GM19240 (cell line): Measurements from ENCODE around the gene UBP1.
"Not testable (repeated sequence)": the region's sequence is repeated elsewhere in the genome, so short reads cannot be mapped to it uniquely, and the experiment has no call there.

Experiments used
- DNase-seq: peaks from one replicate; pipeline ENCODE4 v3.0.0; 2011; ENCODE audit warnings: low spot score; ENCODE audit not compliant: insufficient read length

The UBP1 gene, protein sequence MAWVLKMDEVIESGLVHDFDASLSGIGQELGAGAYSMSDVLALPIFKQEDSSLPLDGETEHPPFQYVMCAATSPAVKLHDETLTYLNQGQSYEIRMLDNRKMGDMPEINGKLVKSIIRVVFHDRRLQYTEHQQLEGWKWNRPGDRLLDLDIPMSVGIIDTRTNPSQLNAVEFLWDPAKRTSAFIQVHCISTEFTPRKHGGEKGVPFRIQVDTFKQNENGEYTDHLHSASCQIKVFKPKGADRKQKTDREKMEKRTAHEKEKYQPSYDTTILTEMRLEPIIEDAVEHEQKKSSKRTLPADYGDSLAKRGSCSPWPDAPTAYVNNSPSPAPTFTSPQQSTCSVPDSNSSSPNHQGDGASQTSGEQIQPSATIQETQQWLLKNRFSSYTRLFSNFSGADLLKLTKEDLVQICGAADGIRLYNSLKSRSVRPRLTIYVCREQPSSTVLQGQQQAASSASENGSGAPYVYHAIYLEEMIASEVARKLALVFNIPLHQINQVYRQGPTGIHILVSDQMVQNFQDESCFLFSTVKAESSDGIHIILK

GRCh38 chr3:33440328-33441224, at the start of gene UBP1:
Gene UBP1 (minus strand): TSS chr3:33440405. CDS start chr3:33439848, 557 bp downstream.
- DNase-seq = peak; percentile 84

DNA sequence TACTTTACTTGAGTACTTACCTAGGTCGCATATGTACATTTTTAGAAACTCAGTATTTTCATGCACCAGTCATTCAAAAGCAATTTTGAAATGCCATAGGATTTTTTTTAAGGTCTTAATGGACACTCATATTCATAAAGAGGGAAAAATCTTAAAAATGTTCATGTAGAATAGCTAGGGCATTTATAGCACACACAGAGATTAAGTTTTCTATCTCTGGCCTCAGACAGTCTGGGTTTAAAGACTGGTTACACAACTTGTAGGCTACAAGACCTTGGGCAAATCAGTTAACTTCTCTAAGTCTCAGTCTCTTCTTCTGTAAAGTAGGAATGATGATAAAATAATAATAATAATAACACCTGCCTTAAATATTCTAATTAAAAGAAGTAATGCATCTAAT, 48.5 kb upstream of the UBP1 start:
- DNase-seq = no peak

- no peak for DNase-seq
Observed at GRCh38 chr3:33488246-33488645, 48.0 kb upstream of the UBP1 start.

GRCh38 chr3:33482111-33482521, 41.9 kb upstream of the UBP1 start:
- no peak for DNase-seq

- no peak for DNase-seq
Observed at GRCh38 chr3:33474896-33475295, 34.7 kb upstream of the UBP1 start.

- no peak for DNase-seq
Observed at GRCh38 chr3:33473813-33474212, 33.6 kb upstream of the UBP1 start.

DNA sequence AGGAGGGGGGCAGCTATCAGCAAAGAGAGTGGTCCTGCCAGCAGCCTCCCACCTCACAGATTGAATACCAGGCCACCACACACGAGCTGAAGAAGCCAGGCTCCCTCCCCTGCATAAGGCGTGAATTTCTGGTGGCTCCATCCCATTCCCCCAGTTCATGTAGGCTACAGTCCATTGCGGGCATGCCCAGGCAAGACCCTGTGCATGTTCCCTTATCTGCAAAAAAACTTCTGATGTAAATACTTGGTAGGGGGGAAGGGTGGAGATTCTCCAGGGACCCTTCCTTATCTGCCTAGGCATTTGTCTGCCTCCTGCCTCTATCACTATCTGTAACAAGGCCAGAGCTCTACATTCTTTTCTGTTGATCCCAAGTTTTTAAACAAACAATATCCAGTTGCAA, 27.6 kb upstream of the UBP1 start:
- no peak for DNase-seq

DNA sequence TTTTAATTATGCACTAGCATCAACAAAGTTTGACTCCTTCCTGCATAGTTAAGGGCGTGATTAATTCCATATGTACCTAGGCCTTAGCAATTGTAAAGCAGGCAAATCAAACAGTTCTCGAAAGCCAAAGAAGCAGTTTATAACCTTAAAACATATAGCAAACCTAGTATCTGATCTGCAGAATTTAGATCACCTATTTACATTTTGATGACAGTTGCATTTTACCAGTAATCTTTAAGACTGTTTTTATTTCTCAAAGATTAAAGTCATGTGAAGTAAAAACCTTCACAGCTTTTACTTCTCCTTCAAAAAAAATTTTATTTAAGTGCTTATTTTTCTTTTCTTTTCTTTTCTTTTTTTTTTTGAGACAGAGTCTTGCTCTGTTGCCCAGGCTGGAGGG, 20.9 kb upstream of the UBP1 start:
- no peak for DNase-seq

DNA sequence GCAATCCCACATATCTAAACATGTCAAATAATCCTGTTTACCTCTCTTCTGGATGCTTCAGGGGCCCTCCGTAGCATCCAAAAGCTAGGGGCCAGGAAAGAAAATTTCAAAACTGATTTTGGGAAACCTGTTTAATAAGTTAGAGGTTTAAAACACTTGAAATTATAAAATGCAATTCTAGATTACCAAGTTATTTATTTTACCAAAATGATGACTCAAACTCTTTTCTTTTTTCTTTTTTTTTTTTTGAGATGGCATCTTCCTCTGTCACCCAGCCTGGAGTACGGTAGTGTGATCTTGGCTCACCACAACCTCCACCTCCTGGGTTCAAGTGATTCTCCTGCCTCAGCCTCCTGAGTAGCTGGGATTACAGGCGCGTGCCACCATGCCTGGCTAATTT, 19.4 kb upstream of the UBP1 start:
- DNase-seq = not testable (repeated sequence)

DNA sequence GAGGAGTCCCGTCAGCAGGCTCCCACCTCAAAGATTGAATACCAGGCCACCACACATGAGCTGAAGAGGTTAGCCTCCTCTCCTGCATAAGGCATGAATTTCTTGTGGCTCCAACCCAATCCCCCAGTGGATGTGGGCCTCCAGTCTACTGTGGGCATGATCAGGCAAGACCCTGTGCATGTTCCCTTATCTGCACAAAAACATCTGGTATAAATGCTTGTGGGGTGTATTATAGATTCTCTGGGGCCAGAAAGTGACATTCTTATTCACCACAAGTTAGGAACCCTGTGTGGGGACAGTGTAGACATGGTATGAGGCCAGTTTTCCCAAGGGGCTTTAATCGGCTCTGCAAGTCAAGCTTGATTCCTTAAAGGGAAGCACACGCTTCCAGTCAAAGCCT, 18.2 kb upstream of the UBP1 start:
- no peak for DNase-seq

GRCh38 chr3:33456756-33457155, 16.6 kb upstream of the UBP1 start:
- no peak for DNase-seq

DNA sequence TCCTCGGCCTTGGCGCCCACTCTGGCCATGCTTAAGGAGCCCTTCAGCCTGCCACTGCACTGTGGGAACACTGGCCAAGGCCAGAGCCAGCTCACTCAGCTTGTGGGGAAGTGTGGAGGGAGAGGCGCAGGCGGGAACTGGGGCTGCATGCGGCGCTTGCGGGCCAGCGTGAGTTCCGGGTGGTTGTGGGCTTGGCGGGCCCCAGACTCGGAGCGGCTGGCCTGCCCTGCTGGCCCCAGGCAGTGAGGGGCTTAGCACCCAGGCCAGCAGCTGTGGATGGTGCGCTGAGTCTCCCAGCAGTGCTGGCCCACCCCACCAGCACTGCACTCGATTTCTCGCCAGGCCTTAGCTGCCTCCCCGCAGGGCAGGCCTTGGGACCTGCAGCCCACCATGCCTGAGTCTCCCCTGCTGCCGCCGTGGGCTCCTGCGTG, 13.1 kb upstream of the UBP1 start:
- DNase-seq = no peak

DNA sequence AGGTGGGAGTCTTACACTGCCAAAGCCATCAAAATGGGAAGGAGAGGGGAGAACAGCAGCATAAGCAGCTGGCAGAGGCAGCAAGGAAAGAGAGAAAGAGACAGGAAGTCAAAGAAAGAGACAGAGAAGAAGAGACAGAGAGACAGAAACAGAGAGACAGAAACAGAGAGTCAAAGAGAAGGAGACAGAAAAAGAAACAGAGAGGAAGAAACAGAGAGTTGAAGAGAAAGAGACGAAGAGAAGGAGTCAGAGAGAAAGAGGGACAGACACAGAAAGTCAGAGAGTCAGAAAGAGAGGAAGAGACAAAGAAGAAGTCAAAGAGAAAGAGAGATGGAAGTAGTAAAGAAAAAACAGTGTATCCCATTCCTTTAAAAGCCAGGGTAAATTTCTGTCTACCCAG, 11.8 kb upstream of the UBP1 start:
- DNase-seq = not testable (repeated sequence)

DNA sequence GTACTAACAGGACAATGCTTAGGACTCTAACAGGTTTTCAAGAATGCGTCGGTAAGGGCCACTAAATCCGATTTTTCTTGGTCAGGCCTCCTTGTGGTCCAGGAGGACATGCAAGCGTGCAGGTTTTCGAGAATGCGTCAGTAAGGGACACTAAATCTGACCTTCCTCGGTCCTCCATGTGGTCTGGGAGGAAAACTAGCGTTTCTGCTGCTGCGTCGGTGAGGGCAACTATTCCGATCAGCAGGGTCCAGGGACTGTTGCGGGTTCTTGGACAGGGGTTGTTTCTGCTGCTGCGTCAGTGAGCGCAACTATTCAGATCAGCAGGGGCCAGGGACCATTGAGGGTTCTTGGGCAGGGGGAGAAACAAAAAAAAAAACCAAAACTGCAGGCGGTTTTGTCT, 7.8 kb upstream of the UBP1 start:
- no peak for DNase-seq

DNA sequence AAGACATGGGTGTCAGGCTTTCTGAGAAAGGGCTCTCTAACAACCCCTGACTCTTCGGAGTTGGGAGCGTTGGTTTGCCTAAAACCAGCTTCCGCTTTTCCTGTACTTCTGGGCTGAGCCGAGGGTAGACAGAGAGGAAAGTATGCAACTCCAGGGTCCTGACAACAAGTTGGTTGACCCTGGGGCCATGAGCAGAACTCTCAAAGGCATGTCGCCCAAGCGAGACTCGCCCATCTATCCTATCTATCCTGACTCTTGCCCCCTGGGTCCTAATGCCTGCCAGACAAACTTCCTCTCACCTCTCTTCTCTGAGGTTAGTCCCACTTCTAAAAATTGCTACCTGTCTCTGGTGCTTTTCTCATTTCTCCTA, 7.0 kb upstream of the UBP1 start:
- DNase-seq = not testable (repeated sequence)

GRCh38 chr3:33442190-33442589, 2.0 kb upstream of the UBP1 start:
- DNase-seq = no peak

GRCh38 chr3:33441225-33441976, 1.2 kb upstream of the UBP1 start:
- no peak for DNase-seq

DNA sequence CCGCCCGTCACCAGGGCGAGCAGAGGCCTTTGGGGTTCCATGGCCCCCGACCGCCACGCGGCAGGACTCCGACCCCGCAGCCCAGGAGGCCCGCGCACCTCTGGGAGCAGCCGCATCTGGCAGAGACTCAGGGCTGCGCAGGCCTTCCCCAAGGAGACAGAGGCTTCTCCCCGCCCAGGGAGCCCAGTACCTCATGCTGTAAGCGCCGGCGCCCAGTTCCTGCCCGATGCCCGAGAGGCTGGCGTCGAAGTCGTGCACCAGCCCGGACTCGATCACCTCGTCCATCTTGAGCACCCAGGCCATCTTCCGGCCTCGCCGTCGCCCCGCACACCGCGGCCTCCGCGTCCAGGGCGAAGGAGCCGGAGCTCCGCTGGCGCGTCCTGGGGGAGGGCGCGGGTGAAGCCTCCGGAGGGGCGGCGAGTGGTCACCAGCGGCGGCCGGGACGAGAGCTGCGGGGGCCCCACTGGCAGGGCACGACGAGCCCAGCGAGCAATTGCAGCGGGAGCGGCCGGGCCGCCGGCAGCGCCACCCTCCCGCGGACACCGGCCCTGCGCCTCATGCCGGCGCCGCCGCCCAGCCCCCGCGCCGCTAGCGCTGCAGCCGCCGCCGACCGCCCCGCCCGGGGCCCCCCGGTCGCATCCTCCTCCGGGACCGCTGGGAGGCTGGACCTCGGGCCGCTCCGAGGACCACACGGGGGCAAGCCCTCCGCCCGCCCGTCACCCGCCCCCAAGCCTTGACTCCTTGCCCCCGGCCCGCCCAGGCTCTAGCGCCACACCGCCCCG, 468 bp downstream of the UBP1 start:
- DNase-seq = no peak

DNA sequence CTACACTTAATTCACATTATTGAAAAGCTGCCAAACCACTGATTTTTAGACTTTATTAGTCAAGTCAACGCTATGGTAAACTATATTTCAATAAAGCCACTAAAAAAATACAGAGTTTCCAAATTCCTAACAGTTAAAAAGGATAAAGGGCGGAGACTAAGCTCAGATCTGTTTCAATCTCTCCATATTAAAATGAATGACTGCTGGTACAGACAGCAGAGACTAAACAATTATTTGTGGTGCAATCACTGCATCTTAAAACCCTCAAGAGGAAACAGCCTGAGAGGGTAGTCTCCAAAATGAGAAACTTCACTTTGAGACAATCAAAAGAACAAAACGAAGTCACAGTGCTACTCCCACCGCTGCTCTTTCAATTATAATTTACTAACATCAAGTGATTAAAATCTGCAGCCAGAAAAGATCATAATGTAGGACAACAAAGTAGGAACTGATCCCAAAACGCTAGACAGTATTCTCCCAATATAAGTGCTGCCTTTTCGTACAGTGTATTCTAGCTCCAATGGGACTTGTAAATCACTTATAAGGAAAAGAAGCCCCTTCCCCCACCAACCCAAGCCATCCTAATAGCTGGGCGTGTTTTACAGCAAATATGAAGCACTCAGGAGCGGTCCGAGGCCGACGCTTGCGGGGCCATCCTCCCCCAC, 1.2 kb downstream of the UBP1 start:
- DNase-seq = no peak

DNA sequence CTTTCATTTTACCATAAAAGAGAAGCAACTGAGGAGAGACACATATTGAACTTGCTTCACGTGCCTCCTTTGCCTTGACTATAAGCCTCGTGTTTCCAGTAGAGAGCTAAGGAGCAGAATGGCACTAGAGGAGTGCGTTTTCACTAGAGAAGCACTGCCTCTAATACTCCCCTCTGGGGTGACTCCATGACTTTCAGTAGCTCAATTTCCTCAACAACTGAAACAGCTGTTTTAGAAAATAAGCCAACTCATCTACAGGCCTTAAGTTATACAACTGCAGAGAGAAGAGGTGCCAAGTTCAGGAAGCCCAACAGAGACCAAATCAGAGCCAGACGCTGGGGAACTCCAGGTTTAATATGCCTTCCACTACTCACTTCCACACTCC, 1.9 kb downstream of the UBP1 start:
- no peak for DNase-seq
